ENCODE measurements around the gene PADI1.

The PADI1 gene

GRCh38 chr1:17227358-17227915 is 22.5 kb downstream of the PADI1 start:
- CTCF ChIA-PET = no interaction called here

GRCh38 chr1:17228619-17229018 is 23.7 kb downstream of the PADI1 start:
- TF ChIP-seq BHLHE40 (IDR thresholded peaks at IDR 0.05; ENCODE audit: borderline replicate concordance) (no peak), FOXK2 (IDR thresholded peaks at IDR 0.05) (no peak), ARNT (IDR thresholded peaks at IDR 0.05) (no peak), SP1 (IDR thresholded peaks at IDR 0.05) (no peak), CTBP1 (IDR thresholded peaks at IDR 0.05; ENCODE audit: borderline replicate concordance) (no peak), PKNOX1 (IDR thresholded peaks at IDR 0.05) (no peak), FOXA1 (IDR thresholded peaks at IDR 0.05) (no peak), NFRKB (IDR thresholded peaks at IDR 0.05) (no peak), L3MBTL2 (conservative IDR thresholded peaks at IDR 0.05) (no peak), FOXM1 (IDR thresholded peaks at IDR 0.05; ENCODE audit: borderline replicate concordance) (no peak), LEF1 (IDR thresholded peaks at IDR 0.05; ENCODE audit: borderline replicate concordance) (no peak)
- DNase-seq (ENCODE audit: extremely low spot score) = no peak
- POLR2A ChIA-PET = interaction anchor here (1.8 kb wide), 1 partner anchor 16 kb away, joined by 4 read pairs; no protein-coding TSS in a partner anchor
- CTCF ChIA-PET = interaction anchor here (0.8 kb wide), 1 partner anchor 103 kb away, joined by 4 read pairs; no protein-coding TSS in a partner anchor

More at GRCh38 chr1:17227358-17227915, 22.5 kb downstream of the PADI1 start:
- no peak for TF ChIP-seq PKNOX1 (IDR thresholded peaks at IDR 0.05)
- TF ChIP-seq LEF1 (IDR thresholded peaks at IDR 0.05; ENCODE audit: borderline replicate concordance) = no peak
- TF ChIP-seq HDGF (IDR thresholded peaks at IDR 0.05; ENCODE audit: borderline replicate concordance) = no peak
- no peak for TF ChIP-seq TARDBP (IDR thresholded peaks at IDR 0.05)
- TF ChIP-seq FOXA1 (IDR thresholded peaks at IDR 0.05) = no peak
- no peak for TF ChIP-seq CTBP1 (IDR thresholded peaks at IDR 0.05; ENCODE audit: borderline replicate concordance)
- TF ChIP-seq NFRKB (IDR thresholded peaks at IDR 0.05) = no peak
- TF ChIP-seq SP1 (IDR thresholded peaks at IDR 0.05) = no peak
- TF ChIP-seq L3MBTL2 (conservative IDR thresholded peaks at IDR 0.05) = no peak
- TF ChIP-seq SUZ12 (IDR thresholded peaks at IDR 0.05) = no peak
- no peak for TF ChIP-seq BHLHE40 (IDR thresholded peaks at IDR 0.05; ENCODE audit: borderline replicate concordance)
- no peak for TF ChIP-seq ZNF384 (IDR thresholded peaks at IDR 0.05)
- TF ChIP-seq FOXM1 (IDR thresholded peaks at IDR 0.05; ENCODE audit: borderline replicate concordance) = no peak
- DNase-seq (ENCODE audit: extremely low spot score) = no peak
- POLR2A ChIA-PET = interaction anchor here (1.8 kb wide), 1 partner anchor 15 kb away, joined by 4 read pairs; no protein-coding TSS in a partner anchor

- TF ChIP-seq TARDBP (IDR thresholded peaks at IDR 0.05) (no peak), ARNT (IDR thresholded peaks at IDR 0.05) (no peak), FOXA1 (IDR thresholded peaks at IDR 0.05) (no peak), BHLHE40 (IDR thresholded peaks at IDR 0.05; ENCODE audit: borderline replicate concordance) (no peak), CTBP1 (IDR thresholded peaks at IDR 0.05; ENCODE audit: borderline replicate concordance) (no peak), ZNF384 (IDR thresholded peaks at IDR 0.05) (no peak), PKNOX1 (IDR thresholded peaks at IDR 0.05) (no peak), SUZ12 (IDR thresholded peaks at IDR 0.05) (no peak), SP1 (IDR thresholded peaks at IDR 0.05) (no peak), L3MBTL2 (conservative IDR thresholded peaks at IDR 0.05) (no peak), FOXK2 (IDR thresholded peaks at IDR 0.05) (no peak), LEF1 (IDR thresholded peaks at IDR 0.05; ENCODE audit: borderline replicate concordance) (no peak), HDGF (IDR thresholded peaks at IDR 0.05; ENCODE audit: borderline replicate concordance) (no peak), ELF4 (IDR thresholded peaks at IDR 0.05) (no peak), FOXM1 (IDR thresholded peaks at IDR 0.05; ENCODE audit: borderline replicate concordance) (no peak), NFRKB (IDR thresholded peaks at IDR 0.05) (no peak)
- POLR2A ChIA-PET = no interaction called here
- DNase-seq (ENCODE audit: extremely low spot score) = no peak
- CTCF ChIA-PET = interaction anchor here (0.8 kb wide), 1 partner anchor 104 kb away, joined by 4 read pairs; no protein-coding TSS in a partner anchor
These were observed 24.5 kb downstream of the PADI1 start for GRCh38 chr1:17229379-17229778.

GRCh38 chr1:17230106-17230505 is 25.2 kb downstream of the PADI1 start:
- ChIA-PET POLR2A (no interaction called here), CTCF (no interaction called here)
- DNase-seq (ENCODE audit: extremely low spot score) = no peak
- TF ChIP-seq SP1 (IDR thresholded peaks at IDR 0.05) (no peak), FOXA1 (IDR thresholded peaks at IDR 0.05) (no peak), HDGF (IDR thresholded peaks at IDR 0.05; ENCODE audit: borderline replicate concordance) (no peak), L3MBTL2 (conservative IDR thresholded peaks at IDR 0.05) (no peak), NFRKB (IDR thresholded peaks at IDR 0.05) (no peak), CTBP1 (IDR thresholded peaks at IDR 0.05; ENCODE audit: borderline replicate concordance) (no peak), FOXK2 (IDR thresholded peaks at IDR 0.05) (no peak), PKNOX1 (IDR thresholded peaks at IDR 0.05) (no peak), BHLHE40 (IDR thresholded peaks at IDR 0.05; ENCODE audit: borderline replicate concordance) (no peak), LEF1 (IDR thresholded peaks at IDR 0.05; ENCODE audit: borderline replicate concordance) (no peak), SUZ12 (IDR thresholded peaks at IDR 0.05) (no peak), FOXM1 (IDR thresholded peaks at IDR 0.05; ENCODE audit: borderline replicate concordance) (no peak), ARNT (IDR thresholded peaks at IDR 0.05) (no peak), ELF4 (IDR thresholded peaks at IDR 0.05) (no peak)

- TF ChIP-seq HDGF (IDR thresholded peaks at IDR 0.05; ENCODE audit: borderline replicate concordance) (no peak), BHLHE40 (IDR thresholded peaks at IDR 0.05; ENCODE audit: borderline replicate concordance) (no peak)
- ChIA-PET POLR2A (no interaction called here), CTCF (no interaction called here)
- DNase-seq (ENCODE audit: extremely low spot score) = no peak
These were observed 25.9 kb downstream of the PADI1 start for GRCh38 chr1:17230671-17231310.
